ENCODE results near the gene AGAP1.

Gene AGAP1

GRCh38 chr2:235709124-235709813, 215.4 kb downstream of the AGAP1 start:
- Histone ChIP-seq H3K27ac (ENCODE audit: low read depth in 2 of 2, low read length in 2 of 2) (peak overlapping the region; percentile 84 to 89), H3K36me3 (ENCODE audit: control insufficient read depth in 2 of 2, insufficient read depth in 2 of 2, low read length in 2 of 2) (peaks cover 6 to 13% of the 10 kb centered on the region in 2 donors), H3K4me1 (ENCODE audit: control insufficient read depth in 2 of 2, insufficient read depth in 2 of 2, low read length in 2 of 2) (peaks cover 26 to 34% of the 10 kb centered on the region in 2 donors), H3K4me3 (ENCODE audit: low read length in 2 of 2) (peak overlapping the region in 1 of 2 donors; percentile 23), H3K9ac (ENCODE audit: low read depth in 1 of 2, low read length in 2 of 2) (peak overlapping the region in 1 of 2 donors; percentile 45), H3K9me3 (ENCODE audit: control insufficient read depth in 2 of 2, low read length in 2 of 2) (no peaks in the 10 kb centered on the region), H3K27me3 (ENCODE audit: control insufficient read depth in 2 of 2, insufficient read depth in 2 of 2, low read length in 2 of 2) (no peaks in the 10 kb centered on the region)

- peak overlapping the region; percentile 65 to 74 for H3K27ac ChIP-seq (ENCODE audit: low read depth in 2 of 2, low read length in 2 of 2)
- no peak overlapping the region for H3K9ac ChIP-seq (ENCODE audit: low read depth in 1 of 2, low read length in 2 of 2)
- H3K4me1 ChIP-seq (ENCODE audit: control insufficient read depth in 2 of 2, insufficient read depth in 2 of 2, low read length in 2 of 2) = peaks cover 24 to 33% of the 10 kb centered on the region in 2 donors
- H3K27me3 ChIP-seq (ENCODE audit: control insufficient read depth in 2 of 2, insufficient read depth in 2 of 2, low read length in 2 of 2) = no peaks in the 10 kb centered on the region
- no peak overlapping the region for H3K4me3 ChIP-seq (ENCODE audit: low read length in 2 of 2)
- H3K9me3 ChIP-seq (ENCODE audit: control insufficient read depth in 2 of 2, low read length in 2 of 2) = no peaks in the 10 kb centered on the region
- peaks cover 6 to 13% of the 10 kb centered on the region in 2 donors for H3K36me3 ChIP-seq (ENCODE audit: control insufficient read depth in 2 of 2, insufficient read depth in 2 of 2, low read length in 2 of 2)
Measured at GRCh38 chr2:235709969-235710879, 216.4 kb downstream of the AGAP1 start.

GRCh38 chr2:235710933-235711332, 217.1 kb downstream of the AGAP1 start:
- no peak overlapping the region for H3K4me3 ChIP-seq (ENCODE audit: low read length in 2 of 2)
- H3K4me1 ChIP-seq (ENCODE audit: control insufficient read depth in 2 of 2, insufficient read depth in 2 of 2, low read length in 2 of 2) = peaks cover 20 to 31% of the 10 kb centered on the region in 2 donors
- H3K9ac ChIP-seq (ENCODE audit: low read depth in 1 of 2, low read length in 2 of 2) = no peak overlapping the region
- H3K9me3 ChIP-seq (ENCODE audit: control insufficient read depth in 2 of 2, low read length in 2 of 2) = no peaks in the 10 kb centered on the region
- no peak overlapping the region for H3K27ac ChIP-seq (ENCODE audit: low read depth in 2 of 2, low read length in 2 of 2)
- H3K27me3 ChIP-seq (ENCODE audit: control insufficient read depth in 2 of 2, insufficient read depth in 2 of 2, low read length in 2 of 2) = no peaks in the 10 kb centered on the region
- H3K36me3 ChIP-seq (ENCODE audit: control insufficient read depth in 2 of 2, insufficient read depth in 2 of 2, low read length in 2 of 2) = peaks cover 6 to 13% of the 10 kb centered on the region in 2 donors

DNA sequence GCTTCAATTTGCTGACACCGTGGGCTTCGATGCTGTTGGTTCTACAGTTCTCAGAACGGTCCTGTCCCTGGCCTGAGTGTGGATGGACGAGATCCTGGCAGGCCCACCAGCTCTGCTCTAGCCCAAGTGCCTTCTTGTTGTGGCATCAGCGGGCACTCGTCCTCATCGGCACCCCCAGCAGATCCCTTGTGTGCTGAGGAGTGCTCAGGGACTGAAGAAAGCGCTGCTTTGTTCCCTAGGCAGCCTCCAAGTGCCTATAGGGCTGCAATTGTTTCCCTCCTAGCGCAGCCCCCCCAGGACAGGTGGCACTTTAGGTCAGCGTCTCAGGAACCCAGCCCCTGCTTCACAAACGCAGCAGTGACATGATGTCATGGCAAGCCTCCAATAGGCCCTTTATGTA, 217.7 kb downstream of the AGAP1 start:
- Histone ChIP-seq H3K4me3 (ENCODE audit: low read length in 2 of 2) (no peak overlapping the region), H3K27me3 (ENCODE audit: control insufficient read depth in 2 of 2, insufficient read depth in 2 of 2, low read length in 2 of 2) (no peaks in the 10 kb centered on the region), H3K9me3 (ENCODE audit: control insufficient read depth in 2 of 2, low read length in 2 of 2) (no peaks in the 10 kb centered on the region), H3K4me1 (ENCODE audit: control insufficient read depth in 2 of 2, insufficient read depth in 2 of 2, low read length in 2 of 2) (peaks cover 20 to 31% of the 10 kb centered on the region in 2 donors), H3K9ac (ENCODE audit: low read depth in 1 of 2, low read length in 2 of 2) (no peak overlapping the region), H3K36me3 (ENCODE audit: control insufficient read depth in 2 of 2, insufficient read depth in 2 of 2, low read length in 2 of 2) (peaks cover 6 to 13% of the 10 kb centered on the region in 2 donors), H3K27ac (ENCODE audit: low read depth in 2 of 2, low read length in 2 of 2) (no peak overlapping the region)

- H3K36me3 ChIP-seq (ENCODE audit: control insufficient read depth in 2 of 2, insufficient read depth in 2 of 2, low read length in 2 of 2) = peaks cover 6 to 13% of the 10 kb centered on the region in 2 donors
- H3K4me1 ChIP-seq (ENCODE audit: control insufficient read depth in 2 of 2, insufficient read depth in 2 of 2, low read length in 2 of 2) = peaks cover 20 to 24% of the 10 kb centered on the region in 2 donors
- H3K27ac ChIP-seq (ENCODE audit: low read depth in 2 of 2, low read length in 2 of 2) = no peak overlapping the region
- H3K9me3 ChIP-seq (ENCODE audit: control insufficient read depth in 2 of 2, low read length in 2 of 2) = no peaks in the 10 kb centered on the region
- no peak overlapping the region for H3K4me3 ChIP-seq (ENCODE audit: low read length in 2 of 2)
- no peaks in the 10 kb centered on the region for H3K27me3 ChIP-seq (ENCODE audit: control insufficient read depth in 2 of 2, insufficient read depth in 2 of 2, low read length in 2 of 2)
- no peak overlapping the region for H3K9ac ChIP-seq (ENCODE audit: low read depth in 1 of 2, low read length in 2 of 2)
Measured at GRCh38 chr2:235712176-235712575, 218.3 kb downstream of the AGAP1 start.

DNA sequence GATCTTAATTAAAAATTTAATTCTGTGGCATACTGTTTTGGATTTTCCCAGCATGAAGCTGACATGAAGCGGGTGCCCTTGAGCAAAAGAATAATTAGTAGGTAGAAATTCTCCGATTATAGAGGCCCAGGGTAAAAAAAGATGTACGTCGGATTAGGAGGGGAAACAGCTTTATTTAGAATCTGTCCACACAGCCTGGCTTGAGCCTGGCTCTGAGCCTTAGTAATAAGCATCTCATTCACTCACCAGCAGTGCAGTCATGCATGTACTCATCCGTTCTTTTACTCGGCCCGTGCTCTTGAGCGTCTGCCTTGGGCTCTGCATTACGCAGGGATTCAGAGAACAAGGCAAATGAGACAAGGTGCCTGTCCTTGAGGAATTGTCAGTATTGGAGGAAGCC, 219.3 kb downstream of the AGAP1 start:
- H3K27ac ChIP-seq (ENCODE audit: low read depth in 2 of 2, low read length in 2 of 2) = no peak overlapping the region
- H3K4me1 ChIP-seq (ENCODE audit: control insufficient read depth in 2 of 2, insufficient read depth in 2 of 2, low read length in 2 of 2) = peaks cover 17% of the 10 kb centered on the region in 2 donors
- no peaks in the 10 kb centered on the region for H3K27me3 ChIP-seq (ENCODE audit: control insufficient read depth in 2 of 2, insufficient read depth in 2 of 2, low read length in 2 of 2)
- H3K4me3 ChIP-seq (ENCODE audit: low read length in 2 of 2) = no peak overlapping the region
- H3K9me3 ChIP-seq (ENCODE audit: control insufficient read depth in 2 of 2, low read length in 2 of 2) = no peaks in the 10 kb centered on the region
- H3K36me3 ChIP-seq (ENCODE audit: control insufficient read depth in 2 of 2, insufficient read depth in 2 of 2, low read length in 2 of 2) = peaks cover 6 to 13% of the 10 kb centered on the region in 2 donors
- H3K9ac ChIP-seq (ENCODE audit: low read depth in 1 of 2, low read length in 2 of 2) = no peak overlapping the region

DNA sequence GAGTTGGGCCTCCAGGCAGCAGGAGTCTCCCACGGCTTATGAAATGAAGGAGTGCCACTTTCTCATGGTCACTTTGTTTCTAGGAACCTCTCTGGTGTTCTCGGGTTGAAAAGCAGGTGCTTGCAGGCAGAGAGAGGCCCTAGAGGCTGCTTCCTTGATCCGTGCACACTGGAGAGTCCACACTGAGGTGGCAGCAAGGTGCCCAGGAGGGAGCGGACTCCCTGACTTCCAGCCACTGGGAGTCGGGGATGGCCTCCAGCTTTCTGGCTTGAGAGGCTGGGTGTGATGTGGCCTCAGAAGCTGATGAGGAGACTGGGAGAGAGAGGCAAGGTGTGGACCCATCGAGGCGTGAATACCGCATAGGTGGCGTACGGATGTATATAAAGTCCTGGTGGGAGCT, 221.8 kb downstream of the AGAP1 start:
- Histone ChIP-seq H3K4me1 (ENCODE audit: control insufficient read depth in 2 of 2, insufficient read depth in 2 of 2, low read length in 2 of 2) (no peaks in the 10 kb centered on the region), H3K27me3 (ENCODE audit: control insufficient read depth in 2 of 2, insufficient read depth in 2 of 2, low read length in 2 of 2) (no peaks in the 10 kb centered on the region), H3K9me3 (ENCODE audit: control insufficient read depth in 2 of 2, low read length in 2 of 2) (no peaks in the 10 kb centered on the region), H3K9ac (ENCODE audit: low read depth in 1 of 2, low read length in 2 of 2) (no peak overlapping the region), H3K27ac (ENCODE audit: low read depth in 2 of 2, low read length in 2 of 2) (no peak overlapping the region), H3K4me3 (ENCODE audit: low read length in 2 of 2) (no peak overlapping the region), H3K36me3 (ENCODE audit: control insufficient read depth in 2 of 2, insufficient read depth in 2 of 2, low read length in 2 of 2) (peaks cover 9 to 10% of the 10 kb centered on the region in 2 donors)

DNA sequence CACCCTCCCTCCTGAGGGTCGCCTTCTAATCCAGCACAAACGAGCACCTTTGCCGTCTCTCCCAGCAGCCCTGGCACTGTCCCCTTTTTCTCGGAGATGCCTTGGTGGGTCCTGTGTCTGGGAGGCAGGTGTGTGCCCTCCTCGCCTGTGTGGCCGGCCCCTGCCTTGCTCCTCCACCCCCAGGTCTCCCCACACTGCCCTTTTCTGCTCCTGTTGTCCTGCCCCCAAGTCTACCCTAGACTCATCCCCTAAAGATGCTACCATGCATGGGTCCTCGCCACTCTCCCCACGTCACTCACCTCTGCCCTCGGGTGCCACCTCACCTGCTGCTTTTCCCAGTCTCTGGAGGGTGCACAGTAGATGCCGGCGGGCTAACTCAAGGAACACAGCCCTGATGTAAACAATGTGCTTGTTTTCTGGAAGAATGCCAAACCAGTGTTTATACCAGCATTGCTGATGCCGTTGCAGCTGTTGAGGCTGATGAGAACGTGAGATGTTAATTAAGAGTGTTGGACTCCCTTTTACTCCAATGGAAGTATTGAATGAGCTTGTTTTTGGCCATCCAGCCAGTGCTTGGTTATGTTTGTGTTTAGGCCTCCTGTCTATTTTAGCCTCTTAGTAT, 223.1 kb downstream of the AGAP1 start:
- Histone ChIP-seq H3K27ac (ENCODE audit: low read depth in 2 of 2, low read length in 2 of 2) (no peak overlapping the region), H3K36me3 (ENCODE audit: control insufficient read depth in 2 of 2, insufficient read depth in 2 of 2, low read length in 2 of 2) (peaks cover 3% of the 10 kb centered on the region in 2 donors), H3K4me1 (ENCODE audit: control insufficient read depth in 2 of 2, insufficient read depth in 2 of 2, low read length in 2 of 2) (no peaks in the 10 kb centered on the region), H3K9me3 (ENCODE audit: control insufficient read depth in 2 of 2, low read length in 2 of 2) (no peaks in the 10 kb centered on the region), H3K9ac (ENCODE audit: low read depth in 1 of 2, low read length in 2 of 2) (no peak overlapping the region), H3K4me3 (ENCODE audit: low read length in 2 of 2) (no peak overlapping the region), H3K27me3 (ENCODE audit: control insufficient read depth in 2 of 2, insufficient read depth in 2 of 2, low read length in 2 of 2) (no peaks in the 10 kb centered on the region)

GRCh38 chr2:235719146-235719942, 225.5 kb downstream of the AGAP1 start:
- Histone ChIP-seq H3K27ac (ENCODE audit: low read depth in 2 of 2, low read length in 2 of 2) (no peak overlapping the region), H3K36me3 (ENCODE audit: control insufficient read depth in 2 of 2, insufficient read depth in 2 of 2, low read length in 2 of 2) (peaks cover 0 to 7% of the 10 kb centered on the region in 2 donors), H3K9ac (ENCODE audit: low read depth in 1 of 2, low read length in 2 of 2) (no peak overlapping the region), H3K27me3 (ENCODE audit: control insufficient read depth in 2 of 2, insufficient read depth in 2 of 2, low read length in 2 of 2) (no peaks in the 10 kb centered on the region), H3K9me3 (ENCODE audit: control insufficient read depth in 2 of 2, low read length in 2 of 2) (no peaks in the 10 kb centered on the region), H3K4me3 (ENCODE audit: low read length in 2 of 2) (no peak overlapping the region), H3K4me1 (ENCODE audit: control insufficient read depth in 2 of 2, insufficient read depth in 2 of 2, low read length in 2 of 2) (no peaks in the 10 kb centered on the region)

All from mucosa of rectum (tissue), 2 donors.